Endothelial cell of umbilical vein (primary cell): ENCODE data around the gene TMEM269. TPM values are rescaled to one million over a fixed set of nuclear protein-coding genes. Genes with fewer than 3 reads are reported as not detected.

Experiments used
- BruUV-seq: library from RNA; stranded (reverse); fragments of 400-500 nt; replicated peaks from 2 replicates; lab custom pipeline; 2021; lab: Mats Ljungman, UMichigan
- CTCF ChIA-PET: fragments of 300-600, 350-600 bp; sonication (Branson Sonifier 250); formaldehyde crosslinking; loops from one replicate; lab custom pipeline; 2021; ENCODE audit warnings: antibody characterized with exemption, inconsistent platforms; lab: Charles Lee
- POLR2A ChIA-PET: fragments of 300-600, 350-600 bp; sonication (Branson Sonifier 250); formaldehyde crosslinking; loops from one replicate; lab custom pipeline; 2021; ENCODE audit warnings: antibody characterized with exemption, inconsistent platforms; lab: Charles Lee
- DNase-seq: peaks from one replicate; pipeline ENCODE4 v3.0.0-alpha.2; 2011; ENCODE audit warnings: low read depth, low spot score
- FAIRE-seq: peaks from 2 replicates; lab custom pipeline; 2011; peaks lifted over from hg19 to GRCh38; lab: Jason Lieb, UNC
- H2AFZ ChIP-seq: 2 replicates; pipeline ENCODE4 v1.6.0; 2012; ENCODE audit warnings: low read depth, low read length, control low read depth, inconsistent platforms
- H3K27ac ChIP-seq: 2 replicates; pipeline ENCODE4 v1.5.1; 2011; ENCODE audit warnings: low read depth, mild to moderate bottlenecking, control low read depth, low read length, moderate library complexity; ENCODE audit not compliant: insufficient read depth
- H3K27me3 ChIP-seq, 2 experiments: 2 replicates each; pipeline versions ENCODE4 v1.6.0 to v1.6.1; 2011; ENCODE audit warnings: low read length in 2 of 2, mixed read lengths in 1 of 2; ENCODE audit not compliant: control insufficient read depth in 2 of 2, insufficient read depth in 2 of 2
- H3K36me3 ChIP-seq, 2 experiments: 2 replicates in 1 of 2; 3 replicates in 1 of 2; pipeline ENCODE4 v1.5.1; 2011; ENCODE audit warnings: low read length in 2 of 2, mild to moderate bottlenecking in 1 of 2, moderate library complexity in 1 of 2; ENCODE audit not compliant: control insufficient read depth in 2 of 2, insufficient read depth in 2 of 2; ENCODE audit errors: extremely low read depth in 1 of 2
- H3K4me1 ChIP-seq: 3 replicates; pipeline ENCODE4 v1.5.1; 2011; ENCODE audit warnings: mild to moderate bottlenecking, low read length; ENCODE audit not compliant: control insufficient read depth, insufficient read depth; ENCODE audit errors: extremely low read depth
- H3K4me2 ChIP-seq: 2 replicates; pipeline ENCODE4 v1.6.1; 2011; ENCODE audit warnings: low read length, control low read depth, mixed read lengths; ENCODE audit not compliant: insufficient read depth
- H3K4me3 ChIP-seq, 3 experiments: fragments of 200-600 bp in 1 of 3; sonication (generic), shearing (Covaris generic) in 1 of 3; replicated peaks in 1 of 3; 2 replicates each; pipeline ENCODE4 v1.5.1; 2011 to 2016; ENCODE audit warnings: control low read depth in 3 of 3, low read length in 3 of 3, mild to moderate bottlenecking in 2 of 3, inconsistent platforms in 1 of 3, low read depth in 1 of 3, moderate library complexity in 1 of 3; ENCODE audit not compliant: insufficient read depth in 1 of 3
- H3K79me2 ChIP-seq: 2 replicates; pipeline ENCODE4 v1.6.0; 2012; ENCODE audit warnings: low read length, inconsistent platforms; ENCODE audit not compliant: control insufficient read depth, insufficient read depth
- H3K9ac ChIP-seq: replicated peaks from 2 replicates; pipeline ENCODE3; 2011; ENCODE audit warnings: low read length, control low read depth; ENCODE audit not compliant: insufficient read depth; ENCODE audit errors: extremely low read depth
- H3K9me1 ChIP-seq: replicated peaks from 3 replicates; pipeline ENCODE4 v1.6.0; 2011; ENCODE audit warnings: mild to moderate bottlenecking, low read length; ENCODE audit not compliant: control insufficient read depth, insufficient read depth; ENCODE audit errors: extremely low read depth
- H3K9me3 ChIP-seq: replicated peaks from 2 replicates; pipeline ENCODE4 v1.5.1; 2012; ENCODE audit warnings: low read length, inconsistent platforms; ENCODE audit not compliant: control insufficient read depth, insufficient read depth
- H4K20me1 ChIP-seq: replicated peaks from 2 replicates; pipeline ENCODE3; 2011; ENCODE audit warnings: mild to moderate bottlenecking, low read length; ENCODE audit not compliant: control insufficient read depth, insufficient read depth; ENCODE audit errors: extremely low read depth
- EZH2 ChIP-seq: IDR thresholded peaks from 2 replicates; pipeline ENCODE4 v1.6.1; 2012; ENCODE audit warnings: borderline replicate concordance, low read depth, mild to moderate bottlenecking, moderate library complexity, low read length, inconsistent platforms; ENCODE audit not compliant: severe bottlenecking
- FOS ChIP-seq: IDR thresholded peaks from 2 replicates; pipeline ENCODE4 v1.6.1; 2011; ENCODE audit warnings: mild to moderate bottlenecking, low read length, moderate library complexity, borderline replicate concordance; ENCODE audit not compliant: insufficient read depth
- GATA2 ChIP-seq: IDR thresholded peaks from 2 replicates; pipeline ENCODE4 v1.7.0; 2011; ENCODE audit warnings: low read depth, mild to moderate bottlenecking, moderate library complexity, mixed read lengths, low read length; ENCODE audit not compliant: insufficient read length, insufficient read depth
- JUN ChIP-seq: IDR thresholded peaks from 2 replicates; pipeline ENCODE4 v1.6.1; 2011; ENCODE audit warnings: borderline replicate concordance, low read depth; ENCODE audit not compliant: insufficient read length, insufficient read depth
- MYC ChIP-seq: IDR thresholded peaks from one replicate; pipeline ENCODE4 v1.6.1; 2011; ENCODE audit warnings: mild to moderate bottlenecking, low read depth, low read length
- POLR2A ChIP-seq: IDR thresholded peaks from 2 replicates; pipeline ENCODE4 v1.6.1; 2012; ENCODE audit warnings: low read depth, mild to moderate bottlenecking, control low read depth, low read length
- POLR2AphosphoS5 ChIP-seq: IDR thresholded peaks from 2 replicates; pipeline ENCODE4 v1.6.1; 2012; ENCODE audit warnings: low read depth, mild to moderate bottlenecking, control low read depth, low read length, moderate library complexity; ENCODE audit not compliant: insufficient read depth
- dilution Hi-C: fragments of 300-500 bp; cut with MboI; formaldehyde crosslinking; loops from one replicate; pipeline ENCODE4 v1.15.0; 2019; ENCODE audit warnings: low sequenced_read_pairs; ENCODE audit not compliant: extremely low pct_ligation_motif_present
- intact Hi-C: fragments of 100-400 bp; cut with micrococcal nuclease; formaldehyde crosslinking; loops from one replicate; pipeline ENCODE4 v1.10.0; 2022
- polyA plus RNA-seq, 4 experiments: library from polyadenylated mRNA; depleted of rRNA in 3 of 4; stranded (reverse) in 3 of 4; unstranded in 1 of 4; fragments of >200 nt; gene quantifications; 2 replicates each; pipeline versions ENCODE4 v1.2.1 to v1.2.3, GENCODE V29; 2011 to 2012; ENCODE audit warnings: missing spikeins in 1 of 4
- total RNA-seq: library from RNA; stranded (reverse); gene quantifications from 2 replicates; pipeline ENCODE4 v1.2.3, GENCODE V29; 2021
- TF ChIP-seq, protein P1 (sequence below): IDR thresholded peaks from 2 replicates; pipeline ENCODE4 v1.6.1; 2011; ENCODE audit not compliant: insufficient read depth, insufficient read length
- TF ChIP-seq, protein P2 (sequence below), 2 donors: IDR thresholded peaks; 1 replicate in 1 of 2; 2 replicates in 1 of 2; pipeline ENCODE4 v1.5.1; 2011; ENCODE audit warnings: low read length in 2 of 2, mild to moderate bottlenecking in 2 of 2, moderate library complexity in 2 of 2, control low read depth in 1 of 2, inconsistent platforms in 1 of 2, low read depth in 1 of 2; ENCODE audit not compliant: insufficient read depth in 1 of 2; ENCODE audit errors: extremely low read depth in 1 of 2

The TMEM269 gene
- total and polyA plus RNA-seq, 2 donors (not counting 3 experiments of a cell fraction or from before 2014, with no cell fraction given), result 0.03 TPM; not detected in 1

DNA sequence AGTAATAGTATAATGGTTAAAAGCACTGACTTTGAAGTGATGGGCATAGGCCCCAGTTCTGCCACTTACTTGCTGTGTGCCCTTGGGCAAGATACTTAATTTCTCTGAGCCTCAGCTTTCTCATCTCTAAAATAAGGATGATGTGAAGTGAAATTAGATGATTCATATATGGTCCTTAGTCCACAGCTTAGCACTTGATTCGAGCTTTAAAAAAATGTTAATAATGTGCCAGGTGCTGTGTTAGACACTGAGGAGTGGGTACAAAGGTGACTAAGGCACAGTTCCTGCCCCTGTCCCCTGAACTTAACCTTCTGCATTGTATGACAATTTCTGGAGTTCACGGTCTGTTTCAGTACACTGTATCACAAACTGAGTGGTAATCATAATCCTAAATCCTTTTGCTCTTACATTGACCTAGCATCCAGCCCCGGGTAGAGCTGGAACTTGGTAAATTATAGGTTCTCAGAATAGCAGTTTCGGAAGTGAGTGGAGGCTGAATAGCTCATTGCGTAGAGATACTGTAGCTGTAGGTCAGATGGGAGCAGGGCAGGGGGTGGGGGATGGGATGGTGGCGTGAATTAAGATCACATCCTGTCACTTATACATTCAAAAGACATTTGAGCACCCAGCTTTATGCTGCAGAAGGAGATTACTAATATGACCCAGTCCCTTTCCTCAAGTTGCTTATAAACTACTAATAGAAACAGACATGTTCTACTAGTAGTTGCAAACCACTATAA, 63.1 kb downstream of the TMEM269 start:
- ChIA-PET POLR2A (interaction anchor here (1.9 kb wide), 1 partner anchor 30 kb away, joined by 6 read pairs; the partner anchor contains the start of gene SVBP), CTCF (interaction anchor here (1.2 to 2.5 kb wide), 5 partner anchors 27 to 226 kb away, joined by 5 to 21 read pairs (median 11); partner anchors contain the start of genes ERMAP and SVBP)
- Histone ChIP-seq H3K4me2 (no peak overlapping the region), H3K79me2 (peaks cover 5% of the 10 kb centered on the region), H3K9me3 (no peaks in the 10 kb centered on the region), H3K9me1 (no peaks in the 10 kb centered on the region), H3K9ac (no peak overlapping the region), H3K4me3 (no peak overlapping the region), H3K36me3 (peaks cover 0 to 17% of the 10 kb centered on the region in 2 experiments), H3K27ac (no peak overlapping the region), H3K4me1 (peaks cover 12% of the 10 kb centered on the region), H4K20me1 (no peaks in the 10 kb centered on the region), H2AFZ (no peak overlapping the region), H3K27me3 (no peaks in the 10 kb centered on the region)
- DNase-seq, result no peak
- intact Hi-C loops (loop anchor here (2.0 kb wide), 1 partner anchor 31 kb away; the partner anchor contains the start of genes ERMAP and SVBP), dilution Hi-C loops (no loop called here)
- TF ChIP-seq MYC, result no peak
- no peak for TF ChIP-seq EZH2
- TF ChIP-seq GATA2, result no peak
- BruUV-seq, result no TSS peak
- FAIRE-seq, result no peak

DNA sequence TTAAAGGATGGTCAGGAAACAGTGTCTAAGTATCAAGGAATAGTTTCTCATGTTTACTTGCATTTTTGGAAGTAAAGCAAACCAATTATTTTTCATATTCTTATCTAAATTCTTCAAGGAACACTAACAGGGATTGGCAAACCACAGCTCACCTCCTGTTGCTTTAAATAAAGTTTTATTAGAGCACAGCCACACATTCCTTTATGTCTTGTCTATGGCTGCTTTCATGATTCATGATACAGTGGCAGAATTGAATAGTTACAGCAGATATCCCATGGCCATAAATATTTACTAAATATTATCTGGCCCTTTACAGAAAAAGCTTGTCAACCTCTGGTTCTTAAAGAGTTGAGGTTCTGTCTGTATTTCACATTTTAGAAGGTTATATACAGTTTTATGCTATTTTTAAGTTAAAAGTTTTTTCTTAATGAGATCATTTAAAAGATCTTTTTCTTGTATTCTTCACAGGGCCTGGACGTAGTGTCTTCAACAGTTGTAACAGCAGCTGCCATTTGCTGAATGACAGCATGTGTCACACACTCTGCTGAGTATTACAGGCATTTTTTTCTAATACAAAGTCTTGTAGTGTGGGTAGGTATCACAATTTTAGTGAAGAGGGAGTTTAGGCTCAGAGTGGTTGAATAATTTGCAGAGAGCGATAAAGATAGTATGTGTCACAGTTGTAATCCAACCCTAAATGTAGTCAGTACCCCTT, 64.2 kb downstream of the TMEM269 start:
- Histone ChIP-seq H3K4me2 (no peak overlapping the region), H3K27me3 (no peaks in the 10 kb centered on the region)
- intact Hi-C loops, result no loop called here

More for the DNA sequence above, 64.2 kb downstream of the TMEM269 start:
- Histone ChIP-seq H3K4me3 (no peak overlapping the region), H3K36me3 (peaks cover 0 to 17% of the 10 kb centered on the region in 2 experiments), H3K79me2 (peaks cover 5% of the 10 kb centered on the region), H3K9me3 (no peaks in the 10 kb centered on the region), H2AFZ (no peak overlapping the region), H3K9ac (no peak overlapping the region), H4K20me1 (no peaks in the 10 kb centered on the region), H3K9me1 (no peaks in the 10 kb centered on the region), H3K27ac (no peak overlapping the region), H3K4me1 (peaks cover 12% of the 10 kb centered on the region)
- no TSS peak for BruUV-seq
- CTCF ChIA-PET, result interaction anchor here (1.2 to 2.3 kb wide), 2 partner anchors 70 to 225 kb away, joined by 5 to 8 read pairs; no protein-coding TSS in a partner anchor
- dilution Hi-C loops, result no loop called here
- POLR2A ChIA-PET, result no interaction called here
- FAIRE-seq (no peak), DNase-seq (no peak)
- TF ChIP-seq FOS, result no peak
- TF ChIP-seq POLR2AphosphoS5, result no peak
- TF ChIP-seq, protein P1, sequence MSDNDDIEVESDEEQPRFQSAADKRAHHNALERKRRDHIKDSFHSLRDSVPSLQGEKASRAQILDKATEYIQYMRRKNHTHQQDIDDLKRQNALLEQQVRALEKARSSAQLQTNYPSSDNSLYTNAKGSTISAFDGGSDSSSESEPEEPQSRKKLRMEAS, result no peak
- no peak for TF ChIP-seq GATA2
- no peak for TF ChIP-seq MYC
- TF ChIP-seq JUN, result no peak
- no peak for TF ChIP-seq POLR2A
- TF ChIP-seq, protein P2, sequence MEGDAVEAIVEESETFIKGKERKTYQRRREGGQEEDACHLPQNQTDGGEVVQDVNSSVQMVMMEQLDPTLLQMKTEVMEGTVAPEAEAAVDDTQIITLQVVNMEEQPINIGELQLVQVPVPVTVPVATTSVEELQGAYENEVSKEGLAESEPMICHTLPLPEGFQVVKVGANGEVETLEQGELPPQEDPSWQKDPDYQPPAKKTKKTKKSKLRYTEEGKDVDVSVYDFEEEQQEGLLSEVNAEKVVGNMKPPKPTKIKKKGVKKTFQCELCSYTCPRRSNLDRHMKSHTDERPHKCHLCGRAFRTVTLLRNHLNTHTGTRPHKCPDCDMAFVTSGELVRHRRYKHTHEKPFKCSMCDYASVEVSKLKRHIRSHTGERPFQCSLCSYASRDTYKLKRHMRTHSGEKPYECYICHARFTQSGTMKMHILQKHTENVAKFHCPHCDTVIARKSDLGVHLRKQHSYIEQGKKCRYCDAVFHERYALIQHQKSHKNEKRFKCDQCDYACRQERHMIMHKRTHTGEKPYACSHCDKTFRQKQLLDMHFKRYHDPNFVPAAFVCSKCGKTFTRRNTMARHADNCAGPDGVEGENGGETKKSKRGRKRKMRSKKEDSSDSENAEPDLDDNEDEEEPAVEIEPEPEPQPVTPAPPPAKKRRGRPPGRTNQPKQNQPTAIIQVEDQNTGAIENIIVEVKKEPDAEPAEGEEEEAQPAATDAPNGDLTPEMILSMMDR (IDR thresholded peaks at IDR 0.05; ENCODE audit: extremely low read depth in 1 of 2, insufficient read depth in 1 of 2, low read depth in 1 of 2, low read length in 2 of 2), result no peak
- no peak for TF ChIP-seq EZH2
